Choroid plexus epithelial cell (primary cell): ENCODE data around the gene TDRD9.

ENCODE experiments used
- DNase-seq: peaks from one replicate; pipeline ENCODE4 v3.0.0-alpha.2; 2010; ENCODE audit warnings: low read depth
- H3K4me3 ChIP-seq: 2 replicates; pipeline ENCODE4 v1.5.1; 2011; ENCODE audit warnings: low read depth, mild to moderate bottlenecking, control low read depth, low read length, moderate library complexity
- CTCF ChIP-seq: conservative IDR thresholded peaks from 2 replicates; pipeline ENCODE4 v1.5.1; 2011; ENCODE audit warnings: low read depth, mild to moderate bottlenecking, control low read depth, inconsistent platforms, low read length, moderate library complexity

Gene TDRD9

DNA sequence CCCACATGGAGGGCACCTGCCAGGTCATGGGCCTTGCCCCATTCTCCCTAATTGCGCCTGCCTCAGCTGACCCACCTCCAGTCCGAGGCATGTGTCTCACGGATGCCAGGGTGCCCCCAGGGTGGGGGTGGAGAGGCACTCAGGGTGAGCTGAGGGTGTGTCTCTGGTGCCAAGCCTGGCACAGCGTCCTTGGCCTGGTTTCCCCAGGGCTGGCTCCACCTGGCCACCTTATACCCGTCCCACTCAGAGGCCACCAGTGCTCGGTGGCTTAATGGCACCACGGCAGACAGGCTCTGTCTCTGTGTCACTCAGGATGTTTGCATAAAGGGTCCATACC, 33.6 kb upstream of the TDRD9 start:
- H3K4me3 ChIP-seq: no peak overlapping the region
- DNase-seq: no peak
- no peak for TF ChIP-seq CTCF

- no peak overlapping the region for H3K4me3 ChIP-seq
- TF ChIP-seq CTCF: no peak
- no peak for DNase-seq
Observed at GRCh38 chr14:103896578-103896977, 31.7 kb upstream of the TDRD9 start.

GRCh38 chr14:103897075-103897947, 30.9 kb upstream of the TDRD9 start:
- no peak for TF ChIP-seq CTCF
- H3K4me3 ChIP-seq: no peak overlapping the region
- no peak for DNase-seq

- no peak for DNase-seq
- no peak overlapping the region for H3K4me3 ChIP-seq
- TF ChIP-seq CTCF: no peak
Observed at GRCh38 chr14:103898204-103898603, 30.1 kb upstream of the TDRD9 start.

- no peak for TF ChIP-seq CTCF
- DNase-seq: no peak
- no peak overlapping the region for H3K4me3 ChIP-seq
Observed at GRCh38 chr14:103898711-103899110, 29.5 kb upstream of the TDRD9 start.

GRCh38 chr14:103899316-103899715, 28.9 kb upstream of the TDRD9 start:
- no peak for TF ChIP-seq CTCF
- no peak for DNase-seq
- no peak overlapping the region for H3K4me3 ChIP-seq

DNA sequence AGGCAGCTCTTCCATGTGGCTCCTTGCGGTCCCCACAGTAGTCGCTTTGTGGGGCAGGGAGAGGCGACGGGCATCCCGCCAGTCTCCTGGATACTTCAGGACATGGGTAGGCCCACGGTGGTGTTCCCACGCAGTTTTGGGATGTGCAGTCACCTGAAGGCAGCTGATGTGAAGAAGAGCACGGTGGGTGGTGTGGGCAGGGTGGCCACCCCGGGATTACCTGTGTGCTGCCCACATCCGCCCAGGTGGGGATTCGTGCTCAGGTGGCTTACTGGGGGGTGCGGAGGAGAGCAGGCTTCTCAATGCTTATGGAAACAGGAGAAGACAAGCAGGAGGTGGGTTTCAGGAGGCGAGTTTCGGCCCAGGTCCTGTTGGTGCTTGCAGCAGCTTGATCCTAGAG, 28.4 kb upstream of the TDRD9 start:
- no peak for DNase-seq
- no peak for TF ChIP-seq CTCF

More for the DNA sequence above, 28.4 kb upstream of the TDRD9 start:
- H3K4me3 ChIP-seq: no peak overlapping the region
